Skeletal muscle satellite cell (primary cell): ENCODE measurements around the gene TIMM22.
A peak's percentile ranks its signal among the peaks of the same experiment; 100 is the strongest.

Source experiments
- H3K27me3 ChIP-seq: 2 replicates; pipeline ENCODE4 v1.7.0; 2013; ENCODE audit warnings: low read length; ENCODE audit not compliant: control insufficient read depth, insufficient read depth
- H3K36me3 ChIP-seq: 2 replicates; pipeline ENCODE4 v1.7.0; 2013; ENCODE audit warnings: mild to moderate bottlenecking, control low read depth, low read length; ENCODE audit not compliant: insufficient read depth
- H3K4me1 ChIP-seq: 2 replicates; pipeline ENCODE4 v1.7.0; 2013; ENCODE audit warnings: low read length; ENCODE audit not compliant: control insufficient read depth, insufficient read depth
- H3K4me2 ChIP-seq: 2 replicates; pipeline ENCODE4 v1.7.0; 2013; ENCODE audit warnings: mild to moderate bottlenecking, low read length
- H3K4me3 ChIP-seq: 2 replicates; pipeline ENCODE4 v1.7.0; 2013; ENCODE audit warnings: low read length
- H3K9ac ChIP-seq: 2 replicates; pipeline ENCODE4 v1.7.0; 2013; ENCODE audit warnings: mild to moderate bottlenecking, low read depth, low read length, moderate library complexity
- H3K9me3 ChIP-seq: replicated peaks from 2 replicates; pipeline ENCODE4 v1.7.0; 2013; ENCODE audit warnings: mild to moderate bottlenecking, control low read depth, low read length

Gene TIMM22

DNA sequence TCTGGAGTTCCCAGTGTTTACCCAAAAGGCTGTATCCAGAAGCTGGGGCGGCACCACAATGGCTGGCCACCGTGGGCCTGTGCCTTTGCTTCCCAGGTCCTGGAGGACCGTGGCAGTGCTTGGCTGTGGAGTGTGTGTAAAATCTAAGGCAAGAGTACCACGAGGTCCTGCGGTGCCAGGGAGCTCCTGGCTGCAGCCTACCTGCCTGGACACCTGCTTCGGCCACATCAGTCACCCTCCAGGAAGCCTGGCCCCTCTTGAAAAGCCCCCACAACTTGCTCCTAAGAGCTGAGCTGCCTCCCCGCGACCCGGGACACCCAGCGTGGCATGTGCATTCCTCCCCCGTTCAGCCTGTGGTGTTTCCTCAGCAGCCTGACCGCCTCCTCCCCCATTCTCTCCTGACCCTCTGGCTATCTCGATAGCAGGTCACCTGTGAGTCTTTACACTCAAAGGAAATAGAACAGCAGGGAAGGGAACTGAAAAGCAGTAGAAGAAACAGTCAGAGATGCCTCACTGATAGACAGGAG is 7.9 kb downstream of the TIMM22 start:
- no peaks in the 10 kb centered on the region for H3K27me3 ChIP-seq
- peaks cover 58% of the 10 kb centered on the region for H3K36me3 ChIP-seq
- H3K4me1 ChIP-seq: peaks cover 59% of the 10 kb centered on the region
- H3K9ac ChIP-seq: no peak overlapping the region
- H3K9me3 ChIP-seq: no peaks in the 10 kb centered on the region
- H3K4me3 ChIP-seq: no peak overlapping the region
- no peak overlapping the region for H3K4me2 ChIP-seq

DNA sequence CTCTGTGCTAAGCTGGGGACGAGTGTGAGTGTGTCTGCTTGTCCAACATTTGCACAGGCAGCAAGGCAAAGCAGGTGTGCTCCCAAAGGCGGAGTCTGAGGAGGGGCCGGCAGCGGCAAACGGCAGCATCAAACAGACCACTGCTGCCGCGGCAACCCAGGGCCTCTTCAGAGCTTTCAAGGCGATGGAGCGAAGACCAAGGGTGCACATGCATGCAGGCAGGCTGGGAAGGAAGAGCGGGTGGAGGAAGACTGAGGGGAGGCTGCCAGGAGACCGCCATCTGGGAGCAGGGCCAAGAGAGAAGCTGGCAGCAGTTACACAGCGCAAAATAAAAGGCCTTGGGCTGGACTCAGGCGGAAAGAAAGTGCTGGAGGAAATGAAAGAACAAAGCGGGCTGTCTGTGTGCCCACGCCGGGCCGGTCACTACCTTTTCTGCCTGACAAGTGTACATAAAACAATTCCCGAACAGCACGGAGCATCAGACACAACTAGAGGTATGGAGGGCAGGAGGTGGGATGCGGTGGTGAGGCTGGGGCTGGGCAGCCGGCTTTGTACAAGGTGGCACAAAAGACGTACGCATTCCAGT is 8.5 kb downstream of the TIMM22 start:
- H3K4me2 ChIP-seq: peak overlapping the region; percentile 62
- peaks cover 59% of the 10 kb centered on the region for H3K36me3 ChIP-seq
- no peaks in the 10 kb centered on the region for H3K27me3 ChIP-seq
- H3K9ac ChIP-seq: peak overlapping the region; percentile 5
- peak overlapping the region; percentile 9 for H3K4me3 ChIP-seq
- H3K9me3 ChIP-seq: no peaks in the 10 kb centered on the region
- peaks cover 56% of the 10 kb centered on the region for H3K4me1 ChIP-seq

DNA sequence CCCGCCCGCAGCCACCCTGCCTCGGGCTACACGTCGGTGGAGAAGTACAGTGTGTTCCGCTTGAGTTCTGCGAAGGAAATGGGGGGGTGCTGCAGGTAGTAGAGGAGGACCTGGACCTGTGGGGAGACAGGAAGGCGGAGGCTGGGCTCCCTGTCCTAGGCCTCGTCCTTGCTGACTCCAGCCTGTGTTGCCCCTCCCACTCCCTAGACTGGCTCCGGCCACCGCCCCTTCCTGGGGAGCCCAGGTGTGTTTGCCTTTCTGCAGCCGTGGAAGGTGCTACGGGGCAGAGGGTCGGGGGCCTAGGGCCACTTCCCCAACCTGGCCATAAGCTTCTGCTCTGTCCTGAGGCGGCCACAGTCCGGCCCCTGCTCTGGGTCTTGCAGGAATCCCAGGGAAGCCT is 9.1 kb downstream of the TIMM22 start:
- peaks cover 57% of the 10 kb centered on the region for H3K36me3 ChIP-seq
- H3K27me3 ChIP-seq: no peaks in the 10 kb centered on the region
- H3K4me1 ChIP-seq: peaks cover 50% of the 10 kb centered on the region
- H3K9me3 ChIP-seq: no peaks in the 10 kb centered on the region
- H3K4me3 ChIP-seq: no peak overlapping the region
- peak overlapping the region; percentile 5 for H3K9ac ChIP-seq
- H3K4me2 ChIP-seq: peak overlapping the region; percentile 62

DNA sequence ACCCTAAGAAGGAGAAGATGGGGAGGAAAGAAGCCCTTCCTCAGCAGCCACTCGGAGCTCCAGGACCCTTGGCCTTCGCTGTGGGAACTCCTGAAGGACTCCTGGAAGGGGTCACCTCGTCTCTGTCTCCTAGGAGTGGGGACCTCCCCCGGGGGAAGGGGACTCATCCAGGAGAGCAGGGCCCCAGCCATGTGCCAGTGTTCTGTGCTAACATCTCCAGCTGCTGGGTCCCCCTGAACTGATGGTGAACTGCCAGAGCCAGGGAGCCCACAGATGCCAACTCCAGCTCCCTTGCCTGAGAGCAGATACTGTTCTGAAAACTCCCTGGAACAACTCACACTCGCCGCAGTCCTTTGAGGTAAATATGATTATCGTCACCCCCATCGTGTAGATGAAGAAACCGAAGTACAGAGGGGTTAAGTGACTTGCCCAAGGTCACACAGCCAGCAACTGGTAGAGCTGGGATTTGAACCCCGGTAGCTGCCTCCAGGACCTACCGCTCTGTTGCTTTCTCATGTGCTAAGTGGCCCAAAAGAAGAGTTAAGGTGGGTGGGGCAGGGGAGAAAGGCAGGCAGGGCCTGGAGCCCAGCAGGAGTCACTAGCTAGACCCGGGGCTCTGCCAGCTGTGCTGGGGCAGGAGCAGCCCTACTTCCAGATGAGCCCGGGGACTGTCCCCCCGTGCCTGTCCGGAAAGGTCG is 10.5 kb downstream of the TIMM22 start:
- H3K4me1 ChIP-seq: peaks cover 36% of the 10 kb centered on the region
- no peak overlapping the region for H3K4me3 ChIP-seq
- peaks cover 57% of the 10 kb centered on the region for H3K36me3 ChIP-seq

DNA sequence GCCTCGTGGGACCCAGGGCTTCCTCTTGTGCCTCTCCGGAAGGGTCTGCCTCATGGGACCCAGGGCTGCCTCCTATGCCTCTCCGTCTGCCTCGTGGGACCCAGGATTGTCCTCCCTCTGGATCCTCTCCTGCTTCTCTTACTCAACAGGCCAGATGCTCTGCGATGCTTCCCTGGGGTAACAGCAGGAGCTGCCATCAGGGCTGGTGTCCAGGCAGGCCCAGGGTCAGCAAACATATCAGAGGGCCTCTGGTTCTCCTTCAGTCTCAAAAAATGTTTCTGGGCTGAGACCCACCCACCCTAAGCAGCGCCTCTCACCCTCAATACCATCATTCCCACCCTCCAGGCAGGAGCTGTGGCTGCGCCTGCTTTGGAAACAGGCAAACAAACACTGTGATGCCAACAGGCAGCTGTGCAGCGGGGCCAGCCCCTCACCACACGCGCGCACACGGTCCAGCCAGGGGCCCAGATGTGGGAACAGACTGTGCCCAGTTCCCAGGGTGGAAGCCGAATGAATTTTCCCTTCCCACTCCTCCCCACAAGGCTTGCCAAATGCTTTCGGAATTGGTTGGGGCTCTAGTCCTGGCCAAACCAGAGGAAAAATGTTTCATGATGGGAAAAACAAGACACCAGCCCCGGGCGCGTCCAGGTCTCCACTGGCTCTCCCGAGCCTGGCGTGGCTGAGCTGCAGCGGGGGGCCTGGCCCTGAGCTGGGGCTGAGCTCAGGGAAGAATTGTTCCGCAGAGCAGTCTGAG is 11.3 kb downstream of the TIMM22 start:
- Histone ChIP-seq H3K9me3 (no peaks in the 10 kb centered on the region), H3K4me1 (peaks cover 28% of the 10 kb centered on the region), H3K9ac (no peak overlapping the region), H3K36me3 (peaks cover 55% of the 10 kb centered on the region), H3K27me3 (no peaks in the 10 kb centered on the region), H3K4me3 (no peak overlapping the region), H3K4me2 (no peak overlapping the region)

More for the DNA sequence above, 10.5 kb downstream of the TIMM22 start:
- Histone ChIP-seq H3K9ac (no peak overlapping the region), H3K4me2 (no peak overlapping the region), H3K27me3 (no peaks in the 10 kb centered on the region), H3K9me3 (no peaks in the 10 kb centered on the region)

DNA sequence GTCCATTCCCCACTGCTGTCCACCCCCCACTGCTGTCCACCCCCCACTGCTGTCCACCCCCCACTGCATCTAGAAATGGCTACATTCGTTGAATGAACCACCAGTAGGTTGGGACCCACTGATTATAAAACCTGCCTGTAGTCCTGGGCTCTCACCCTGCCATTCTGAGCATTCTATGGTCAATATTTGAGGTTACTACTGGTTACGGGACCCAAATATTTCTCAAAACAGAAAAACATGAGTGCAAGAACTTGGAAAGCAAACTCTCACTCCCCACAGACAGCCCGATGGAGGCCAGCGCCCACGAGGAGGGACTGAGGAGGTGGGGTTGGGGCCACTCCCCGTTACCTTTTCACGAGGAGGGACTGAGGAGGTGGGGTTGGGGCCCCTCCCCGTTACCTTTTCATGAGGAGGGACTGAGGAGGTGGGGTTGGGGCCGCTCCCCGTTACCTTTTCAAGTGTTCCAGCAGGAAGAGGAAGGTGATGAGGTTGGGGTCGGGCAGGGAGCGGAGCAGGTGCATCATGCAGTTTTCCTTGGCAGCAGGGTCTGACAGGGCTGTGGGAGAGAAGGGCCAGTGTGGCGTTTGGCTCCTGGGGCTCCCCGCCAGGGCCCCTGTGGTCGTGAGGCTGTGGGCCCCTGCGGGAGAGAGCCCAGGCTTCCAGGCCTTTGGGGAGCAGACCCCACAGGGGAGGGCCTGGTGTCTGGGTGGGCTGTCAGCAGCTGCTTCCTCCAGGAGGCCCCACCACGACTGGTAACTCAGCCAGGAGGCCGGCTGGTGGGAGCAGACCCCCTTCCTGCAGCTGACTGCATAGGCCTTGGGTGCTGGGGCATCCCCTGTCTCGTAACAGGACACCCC is 12.5 kb downstream of the TIMM22 start:
- Histone ChIP-seq H3K4me1 (peaks cover 16% of the 10 kb centered on the region), H3K36me3 (peaks cover 42% of the 10 kb centered on the region), H3K9ac (no peak overlapping the region)

DNA sequence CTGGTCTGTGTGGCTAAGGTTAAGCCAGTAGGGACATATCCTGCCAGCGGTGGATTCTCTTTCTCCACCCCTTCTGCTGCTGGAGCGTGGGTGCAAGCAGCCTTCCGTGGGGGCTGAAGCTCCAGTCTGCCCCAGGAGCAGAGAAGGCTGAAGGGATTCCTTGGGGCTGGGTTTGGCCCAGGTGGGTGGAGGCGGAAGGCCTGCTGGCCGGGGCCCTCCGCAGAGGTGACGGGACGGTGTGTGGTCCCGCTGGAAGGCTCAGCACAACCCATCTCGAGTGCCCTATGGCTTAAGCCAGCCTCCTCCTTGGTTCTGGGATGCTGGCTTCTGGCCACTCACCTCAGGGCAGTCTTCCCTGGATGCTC is 13.1 kb downstream of the TIMM22 start:
- no peak overlapping the region for H3K4me2 ChIP-seq
- peaks cover 15% of the 10 kb centered on the region for H3K4me1 ChIP-seq
- no peaks in the 10 kb centered on the region for H3K27me3 ChIP-seq
- H3K4me3 ChIP-seq: no peak overlapping the region
- no peaks in the 10 kb centered on the region for H3K9me3 ChIP-seq
- H3K9ac ChIP-seq: no peak overlapping the region
- peaks cover 38% of the 10 kb centered on the region for H3K36me3 ChIP-seq

More for the DNA sequence above, 12.5 kb downstream of the TIMM22 start:
- Histone ChIP-seq H3K4me2 (no peak overlapping the region), H3K4me3 (no peak overlapping the region), H3K27me3 (no peaks in the 10 kb centered on the region), H3K9me3 (no peaks in the 10 kb centered on the region)

DNA sequence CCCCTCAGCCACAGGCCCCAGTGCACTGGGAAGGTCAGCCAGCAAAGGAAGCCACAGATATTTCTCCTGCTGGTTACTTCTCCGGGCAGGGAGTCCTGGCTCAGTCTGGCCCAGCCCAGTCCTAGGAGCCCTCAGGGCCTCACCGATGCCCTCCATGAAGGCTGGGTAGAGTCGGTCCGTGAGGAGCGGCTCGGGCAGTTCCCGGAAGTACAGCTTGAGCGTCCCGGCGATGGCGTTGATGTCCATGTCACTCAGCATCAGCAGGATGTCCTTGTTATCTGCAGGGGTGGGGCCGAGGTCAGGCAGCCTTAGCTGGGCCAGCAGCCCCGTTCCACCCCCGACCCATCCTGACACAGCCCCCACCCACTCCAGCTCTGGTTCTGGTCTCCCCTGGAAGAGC is 13.7 kb downstream of the TIMM22 start:
- peaks cover 36% of the 10 kb centered on the region for H3K36me3 ChIP-seq
- no peak overlapping the region for H3K9ac ChIP-seq
- peaks cover 9% of the 10 kb centered on the region for H3K4me1 ChIP-seq

DNA sequence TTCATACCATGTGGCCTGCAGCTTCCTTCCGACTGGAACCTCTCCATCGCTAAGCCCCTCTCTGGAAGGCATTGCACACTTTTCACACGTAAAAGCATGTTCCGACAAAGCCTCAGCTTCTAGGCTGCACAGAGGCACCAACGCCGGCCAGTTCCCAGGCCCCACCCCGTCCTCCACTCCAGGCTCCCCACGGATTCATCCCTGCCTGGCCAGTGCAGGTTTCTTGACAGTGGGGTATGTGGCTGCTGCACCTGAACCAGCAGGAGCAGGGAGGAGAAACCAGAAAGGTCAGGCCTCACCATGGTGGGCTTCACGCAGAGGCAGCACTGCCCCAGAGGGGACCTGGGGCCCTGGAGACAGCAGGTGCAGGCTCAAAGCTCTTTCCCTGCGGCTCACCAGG is 14.2 kb downstream of the TIMM22 start:
- Histone ChIP-seq H3K27me3 (no peaks in the 10 kb centered on the region), H3K9me3 (no peaks in the 10 kb centered on the region), H3K4me3 (no peak overlapping the region), H3K4me2 (no peak overlapping the region), H3K9ac (no peak overlapping the region), H3K36me3 (peaks cover 34% of the 10 kb centered on the region), H3K4me1 (peaks cover 4% of the 10 kb centered on the region)

More for the DNA sequence above, 13.7 kb downstream of the TIMM22 start:
- H3K27me3 ChIP-seq: no peaks in the 10 kb centered on the region
- no peaks in the 10 kb centered on the region for H3K9me3 ChIP-seq
- H3K4me2 ChIP-seq: no peak overlapping the region
- H3K4me3 ChIP-seq: no peak overlapping the region

DNA sequence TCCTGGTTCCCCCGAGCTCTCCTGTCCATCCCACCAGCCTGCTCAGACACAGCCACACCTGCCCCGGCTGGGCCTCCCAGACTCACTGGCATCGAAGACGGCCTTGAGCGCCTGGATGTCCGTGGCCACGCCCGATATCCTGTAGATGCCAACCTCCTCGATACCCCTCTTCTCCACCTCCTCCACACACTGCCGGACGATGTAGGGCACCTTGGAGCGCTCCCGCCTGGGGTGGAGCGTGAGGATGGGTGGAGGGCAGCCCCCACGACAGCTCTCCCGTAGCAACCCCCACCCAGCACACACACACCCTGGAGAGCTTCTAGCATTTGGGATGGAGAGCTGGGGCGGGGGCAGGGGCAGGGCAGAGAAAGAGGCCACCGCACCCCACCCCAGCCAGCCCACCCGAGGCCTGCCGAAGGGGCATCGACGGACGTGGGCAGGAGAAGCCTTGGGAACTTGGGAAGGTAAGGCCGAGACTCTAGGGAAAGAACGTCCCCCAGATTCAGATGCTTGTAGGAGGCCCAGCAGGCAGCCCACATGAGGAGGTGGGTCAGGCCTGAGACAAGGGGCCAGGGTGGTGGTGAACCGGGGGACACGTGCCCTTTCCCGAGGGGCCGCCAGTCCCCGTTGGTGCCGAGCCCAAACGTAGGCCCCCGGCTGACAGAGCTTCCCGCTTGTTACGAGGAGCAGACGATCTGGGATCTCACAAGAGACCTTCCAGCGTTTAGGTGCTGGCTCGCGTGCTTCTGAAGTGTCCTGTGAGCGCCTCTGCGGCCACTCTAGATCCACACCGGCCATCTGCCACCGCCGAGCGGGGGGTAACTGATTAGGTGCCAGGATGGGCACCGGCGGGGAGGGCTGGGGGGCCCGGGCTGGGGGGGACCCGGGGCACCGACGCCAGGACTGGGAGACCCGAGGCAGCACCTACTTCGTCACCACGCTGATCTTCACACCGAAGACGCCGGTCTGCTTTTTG is 15.1 kb downstream of the TIMM22 start:
- Histone ChIP-seq H3K9me3 (no peaks in the 10 kb centered on the region), H3K4me3 (no peak overlapping the region), H3K27me3 (no peaks in the 10 kb centered on the region), H3K9ac (no peak overlapping the region), H3K4me2 (no peak overlapping the region), H3K4me1 (no peaks in the 10 kb centered on the region), H3K36me3 (peaks cover 30% of the 10 kb centered on the region)
